HepG2 (cell line): ENCODE data around the gene SYNDIG1. TPM values are rescaled to one million over a fixed set of nuclear protein-coding genes. Genes with fewer than 3 reads are reported as not detected.

Source experiments
- ATAC-seq: fragments of 200-7000 bp; cut with Tn5 transposase; 3 replicates; pipeline ENCODE4 v1.9.1; 2020; ENCODE audit warnings: mild to moderate bottlenecking, moderate library complexity
- BruUV-seq: library from RNA; stranded (reverse); fragments of 400-500 nt; replicated peaks from 2 replicates; lab custom pipeline; 2021; lab: Mats Ljungman, UMichigan
- CTCF ChIA-PET: fragments of 300-600 bp; formaldehyde crosslinking; extraction: SDS; loops from one replicate; lab custom pipeline; 2021; ENCODE audit warnings: low total read pairs, inconsistent platforms, low intra/inter-chr PET ratio; lab: Yijun Ruan, JAX
- POLR2A ChIA-PET: fragments of 350-600 bp; sonication (Branson Sonifier 250); formaldehyde crosslinking; loops from one replicate; lab custom pipeline; 2020; ENCODE audit warnings: antibody characterized with exemption, inconsistent platforms; lab: Yijun Ruan, JAX
- DNase-seq: peaks from one replicate; pipeline ENCODE4 v3.0.0-alpha.2; 2015; ENCODE audit warnings: low spot score
- FAIRE-seq: peaks from 3 replicates; lab custom pipeline; 2011; peaks lifted over from hg19 to GRCh38; lab: Jason Lieb, UNC
- H2AFZ ChIP-seq: one replicate; pipeline ENCODE4 v1.6.1; 2011; ENCODE audit warnings: low read length, inconsistent platforms
- H3K27ac ChIP-seq: fragments of 300-600 bp; 3 replicates; pipeline ENCODE4 v1.8.0; 2011; ENCODE audit warnings: mixed run types, mild to moderate bottlenecking, mixed read lengths, low read length, inconsistent platforms; ENCODE audit not compliant: insufficient read depth; ENCODE audit errors: extremely low read length
- H3K27me3 ChIP-seq, 2 experiments: fragments of 200-600 bp in 1 of 2; 2 replicates in 1 of 2; 3 replicates in 1 of 2; pipeline versions ENCODE4 v1.6.0 to v1.8.0; 2011; ENCODE audit warnings: low read length in 2 of 2, mild to moderate bottlenecking in 2 of 2, moderate library complexity in 2 of 2, inconsistent platforms in 1 of 2; ENCODE audit not compliant: insufficient read depth in 2 of 2, control insufficient read depth in 1 of 2
- H3K36me3 ChIP-seq, 2 experiments: fragments of 200-600 bp in 1 of 2; replicated peaks in 1 of 2; 2 replicates in 1 of 2; 3 replicates in 1 of 2; pipeline versions ENCODE4 v1.5.1 to v1.8.0; 2011; ENCODE audit warnings: low read length in 2 of 2, inconsistent platforms in 1 of 2; ENCODE audit not compliant: insufficient read depth in 2 of 2, control insufficient read depth in 1 of 2
- H3K4me1 ChIP-seq: 2 replicates; pipeline ENCODE4 v1.5.1; 2012; ENCODE audit warnings: low read length, inconsistent platforms; ENCODE audit not compliant: insufficient read depth
- H3K4me2 ChIP-seq: 2 replicates; pipeline ENCODE4 v1.6.0; 2011; ENCODE audit warnings: low read depth, low read length, inconsistent platforms
- H3K4me3 ChIP-seq, 3 experiments: fragments of 200-600 bp in 1 of 3; sonication (generic), shearing (Covaris generic) in 1 of 3; replicated peaks in 1 of 3; 2 replicates each; pipeline ENCODE4 v1.5.1; 2011 to 2016; ENCODE audit warnings: low read length in 3 of 3, inconsistent platforms in 2 of 3, low read depth in 2 of 3, mild to moderate bottlenecking in 2 of 3, control low read depth in 1 of 3, mixed read lengths in 1 of 3; ENCODE audit not compliant: insufficient read depth in 1 of 3
- H3K79me2 ChIP-seq: one replicate; pipeline ENCODE4 v1.6.1; 2011; ENCODE audit warnings: low read length, inconsistent platforms; ENCODE audit not compliant: insufficient read depth
- H3K9ac ChIP-seq: 2 replicates; pipeline ENCODE4 v1.6.0; 2011; ENCODE audit warnings: mild to moderate bottlenecking, low read depth, low read length, inconsistent platforms; ENCODE audit not compliant: insufficient read depth
- H3K9me3 ChIP-seq: 2 replicates; pipeline ENCODE4 v1.5.1; 2012; ENCODE audit warnings: mild to moderate bottlenecking, low read length
- H4K20me1 ChIP-seq: 2 replicates; pipeline ENCODE4 v1.6.0; 2011; ENCODE audit warnings: inconsistent platforms, mild to moderate bottlenecking, low read length, moderate library complexity; ENCODE audit not compliant: insufficient read depth
- FOXP1 ChIP-seq, 2 experiments: fragments of 450-650 bp in 1 of 2; IDR thresholded peaks; 2 replicates each; pipeline ENCODE4 v1.6.1; 2017 to 2018; ENCODE audit warnings: antibody characterized with exemption in 1 of 2
- NONO ChIP-seq, 2 experiments: fragments of 450-650 bp in 1 of 2; sonication (generic) in 1 of 2; formaldehyde crosslinking in 1 of 2; IDR thresholded peaks in 1 of 2; conservative IDR thresholded peaks in 1 of 2; 2 replicates each; pipeline versions ENCODE4 v1.6.1 to v1.8.0; 2017 to 2022; ENCODE audit warnings: mild to moderate bottlenecking in 1 of 2, missing genetic modification reagents in 1 of 2, moderate library complexity in 1 of 2
- SSRP1 ChIP-seq: IDR thresholded peaks from 2 replicates; pipeline ENCODE4 v1.6.1; 2016; ENCODE audit warnings: control low read depth
- ZFP90 ChIP-seq: sonication (generic); formaldehyde crosslinking; IDR thresholded peaks from 2 replicates; pipeline ENCODE4 v1.8.0; 2022; ENCODE audit warnings: missing genetic modification reagents, mild to moderate bottlenecking, inconsistent platforms, borderline replicate concordance
- ZNF24 ChIP-seq: fragments of 450-650 bp; IDR thresholded peaks from 2 replicates; pipeline ENCODE4 v1.6.1; 2017; ENCODE audit warnings: antibody characterized with exemption, mild to moderate bottlenecking
- ZNF432 ChIP-seq: sonication (generic); formaldehyde crosslinking; IDR thresholded peaks from 2 replicates; pipeline ENCODE4 v1.5.0; 2020; ENCODE audit warnings: missing genetic modification reagents, mild to moderate bottlenecking, borderline replicate concordance
- ZNF569 ChIP-seq: sonication (generic); formaldehyde crosslinking; IDR thresholded peaks from 2 replicates; pipeline ENCODE4 v1.5.0; 2020; ENCODE audit warnings: mild to moderate bottlenecking, missing genetic modification reagents, moderate library complexity, borderline replicate concordance
- WGBS: methylation state at CpG from one replicate; pipeline ENCODE4 v1.1.6; 2017; ENCODE audit warnings: low lambda C conversion rate; 5-methylcytosine and 5-hydroxymethylcytosine counted together
- in situ Hi-C: cut with HindIII; loops from 2 replicates; pipeline ENCODE4 v1.10.0; 2017; ENCODE audit warnings: low pct_unique_long_range_greater_than_20kb; ENCODE audit not compliant: extremely low pct_ligation_motif_present
- intact Hi-C: fragments of 100-400 bp; cut with micrococcal nuclease; formaldehyde crosslinking; loops from one replicate; pipeline ENCODE4 v1.10.0; 2022; ENCODE audit not compliant: unreplicated experiment
- polyA plus RNA-seq, 8 experiments: library from polyadenylated mRNA; depleted of rRNA in 3 of 8; stranded (reverse) in 7 of 8; unstranded in 1 of 8; fragments of >200 nt; fragmentation: Illumina TruSeq in 4 of 8; extraction: Trizol in 4 of 8; gene quantifications; 2 replicates each; pipeline versions ENCODE4 v1.2.1 to v1.2.3, GENCODE V29; 2011 to 2016; ENCODE audit warnings: low read depth in 4 of 8, missing spikeins in 1 of 8, mixed read lengths in 1 of 8; ENCODE audit not compliant: insufficient read depth in 1 of 8
- total RNA-seq, 5 experiments: library from RNA; depleted of rRNA; stranded (reverse); fragments of >200 nt; fragmentation: Illumina TruSeq; extraction: Trizol; gene quantifications; 2 replicates each; pipeline ENCODE4 v1.2.3, GENCODE V29; 2016; ENCODE audit warnings: low read depth in 1 of 5
- TF ChIP-seq, protein P1 (sequence below): sonication (generic); formaldehyde crosslinking; conservative IDR thresholded peaks from 2 replicates; pipeline ENCODE4 v1.4.0; 2020; ENCODE audit warnings: missing genetic modification reagents
- TF ChIP-seq, protein P2 (sequence below): sonication (generic); formaldehyde crosslinking; IDR thresholded peaks from 2 replicates; pipeline ENCODE4 v1.5.0; 2020; ENCODE audit warnings: mild to moderate bottlenecking, missing genetic modification reagents

SYNDIG1 gene
- total and polyA plus RNA-seq, 2 of the 13 experiments (the other 11 are each of a cell fraction or from before 2014, with no cell fraction given): not detected

- no peak overlapping the region for H3K27ac ChIP-seq
- no peak for ATAC-seq
- WGBS: 0% methylated on average over 1 of the region's 1 CpG
- in situ Hi-C loops (no loop called here), intact Hi-C loops (no loop called here)
- 0 out of 2 replicates have a peak, but pooled peaks have one; percentile 55 for TF ChIP-seq NONO (IDR thresholded peaks at IDR 0.05)
- TF ChIP-seq NONO (CRISPR knock-in tag; conservative IDR thresholded peaks at IDR 0.05): no peak
- TF ChIP-seq, protein P1, sequence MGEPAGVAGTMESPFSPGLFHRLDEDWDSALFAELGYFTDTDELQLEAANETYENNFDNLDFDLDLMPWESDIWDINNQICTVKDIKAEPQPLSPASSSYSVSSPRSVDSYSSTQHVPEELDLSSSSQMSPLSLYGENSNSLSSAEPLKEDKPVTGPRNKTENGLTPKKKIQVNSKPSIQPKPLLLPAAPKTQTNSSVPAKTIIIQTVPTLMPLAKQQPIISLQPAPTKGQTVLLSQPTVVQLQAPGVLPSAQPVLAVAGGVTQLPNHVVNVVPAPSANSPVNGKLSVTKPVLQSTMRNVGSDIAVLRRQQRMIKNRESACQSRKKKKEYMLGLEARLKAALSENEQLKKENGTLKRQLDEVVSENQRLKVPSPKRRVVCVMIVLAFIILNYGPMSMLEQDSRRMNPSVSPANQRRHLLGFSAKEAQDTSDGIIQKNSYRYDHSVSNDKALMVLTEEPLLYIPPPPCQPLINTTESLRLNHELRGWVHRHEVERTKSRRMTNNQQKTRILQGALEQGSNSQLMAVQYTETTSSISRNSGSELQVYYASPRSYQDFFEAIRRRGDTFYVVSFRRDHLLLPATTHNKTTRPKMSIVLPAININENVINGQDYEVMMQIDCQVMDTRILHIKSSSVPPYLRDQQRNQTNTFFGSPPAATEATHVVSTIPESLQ (CRISPR knock-in tag): no peak
- 0 out of 2 replicates have a peak, but pooled peaks have one; percentile 23 for TF ChIP-seq FOXP1 (IDR thresholded peaks at IDR 0.05)
- TF ChIP-seq FOXP1 (CRISPR knock-in tag; IDR thresholded peaks at IDR 0.05): no peak
- H2AFZ ChIP-seq: no peak overlapping the region
- POLR2A ChIA-PET: no interaction called here
- no peaks in the 10 kb centered on the region for H3K36me3 ChIP-seq
- BruUV-seq: no TSS peak
- CTCF ChIA-PET: no interaction called here
- peaks cover 11 to 45% of the 10 kb centered on the region in 2 experiments; a peak in 4 of 5 replicates for H3K27me3 ChIP-seq
- no peak overlapping the region for H3K4me3 ChIP-seq
- no peaks in the 10 kb centered on the region for H3K4me1 ChIP-seq
- no peak overlapping the region for H3K9ac ChIP-seq
- no peak overlapping the region for H3K4me2 ChIP-seq
- H3K79me2 ChIP-seq: no peaks in the 10 kb centered on the region
- FAIRE-seq: no peak
- no peaks in the 10 kb centered on the region for H3K9me3 ChIP-seq
- no peak for DNase-seq
- no peaks in the 10 kb centered on the region for H4K20me1 ChIP-seq
Measured at GRCh38 chr20:24654425-24654824, 185.0 kb downstream of the SYNDIG1 start.

DNA sequence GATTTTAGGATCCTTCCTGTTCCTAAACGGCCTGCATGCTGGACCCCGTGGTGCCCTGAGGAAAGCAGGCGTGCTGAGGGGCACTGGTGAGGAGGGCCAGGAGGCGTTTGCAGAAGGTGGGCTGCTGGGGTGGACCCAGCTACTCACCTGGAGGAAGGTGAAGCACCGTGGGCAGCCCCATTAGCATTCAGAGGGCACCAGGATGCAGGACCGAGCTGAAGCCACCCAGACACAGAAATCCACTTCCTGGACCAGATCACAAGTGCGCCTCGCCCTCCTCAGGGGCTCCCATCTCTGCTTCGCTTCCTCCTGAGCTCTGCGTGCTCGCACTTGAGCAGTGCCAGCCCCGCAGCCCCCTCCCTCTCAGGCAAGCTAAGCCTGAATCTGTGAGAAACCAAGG is 187.0 kb downstream of the SYNDIG1 start:
- DNase-seq: no peak
- in situ Hi-C loops: no loop called here
- Histone ChIP-seq H3K27me3 (peaks cover 13 to 57% of the 10 kb centered on the region in 2 experiments; a peak in 4 of 5 replicates), H3K36me3 (no peaks in the 10 kb centered on the region), H3K9ac (no peak overlapping the region)
- no peak for TF ChIP-seq ZNF24
- TF ChIP-seq SSRP1 (CRISPR knock-in tag): no peak
- TF ChIP-seq ZFP90: no peak
- TF ChIP-seq, protein P2, sequence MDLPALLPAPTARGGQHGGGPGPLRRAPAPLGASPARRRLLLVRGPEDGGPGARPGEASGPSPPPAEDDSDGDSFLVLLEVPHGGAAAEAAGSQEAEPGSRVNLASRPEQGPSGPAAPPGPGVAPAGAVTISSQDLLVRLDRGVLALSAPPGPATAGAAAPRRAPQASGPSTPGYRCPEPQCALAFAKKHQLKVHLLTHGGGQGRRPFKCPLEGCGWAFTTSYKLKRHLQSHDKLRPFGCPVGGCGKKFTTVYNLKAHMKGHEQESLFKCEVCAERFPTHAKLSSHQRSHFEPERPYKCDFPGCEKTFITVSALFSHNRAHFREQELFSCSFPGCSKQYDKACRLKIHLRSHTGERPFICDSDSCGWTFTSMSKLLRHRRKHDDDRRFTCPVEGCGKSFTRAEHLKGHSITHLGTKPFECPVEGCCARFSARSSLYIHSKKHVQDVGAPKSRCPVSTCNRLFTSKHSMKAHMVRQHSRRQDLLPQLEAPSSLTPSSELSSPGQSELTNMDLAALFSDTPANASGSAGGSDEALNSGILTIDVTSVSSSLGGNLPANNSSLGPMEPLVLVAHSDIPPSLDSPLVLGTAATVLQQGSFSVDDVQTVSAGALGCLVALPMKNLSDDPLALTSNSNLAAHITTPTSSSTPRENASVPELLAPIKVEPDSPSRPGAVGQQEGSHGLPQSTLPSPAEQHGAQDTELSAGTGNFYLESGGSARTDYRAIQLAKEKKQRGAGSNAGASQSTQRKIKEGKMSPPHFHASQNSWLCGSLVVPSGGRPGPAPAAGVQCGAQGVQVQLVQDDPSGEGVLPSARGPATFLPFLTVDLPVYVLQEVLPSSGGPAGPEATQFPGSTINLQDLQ (CRISPR knock-in tag): no peak
- no peak for TF ChIP-seq ZNF432 (CRISPR knock-in tag)
- no peak for TF ChIP-seq ZNF569
- TF ChIP-seq, all 625 proteins: peak for 0
- intact Hi-C loops: no loop called here
- H2AFZ ChIP-seq: no peak overlapping the region
- H3K79me2 ChIP-seq: no peaks in the 10 kb centered on the region
- H3K27ac ChIP-seq: no peak overlapping the region
- ChIA-PET POLR2A (no interaction called here), CTCF (no interaction called here)
- ATAC-seq (no peak), FAIRE-seq (no peak)
- no peak overlapping the region for H3K4me2 ChIP-seq
- BruUV-seq: no TSS peak
- H3K4me1 ChIP-seq: no peaks in the 10 kb centered on the region
- H3K9me3 ChIP-seq: no peaks in the 10 kb centered on the region
- 39% methylated on average over 11 of the region's 12 CpGs for WGBS
- no peak overlapping the region for H3K4me3 ChIP-seq
- no peaks in the 10 kb centered on the region for H4K20me1 ChIP-seq
